Omental fat pad (tissue), 4 donors: Measurements from ENCODE around the gene NOC3L. TPM values are rescaled to one million over a fixed set of nuclear protein-coding genes. Genes with fewer than 3 reads are reported as not detected.

Experiments
- ATAC-seq: fragments of 150-250 bp; one replicate; pipeline ENCODE4 v1.9.1; 2016; ENCODE audit warnings: mild to moderate bottlenecking, moderate library complexity; ENCODE audit not compliant: low FRiP score
- DNase-seq: peaks from one replicate; pipeline ENCODE4 v3.0.0-alpha.2; 2019; ENCODE audit warnings: low spot score
- total RNA-seq, 4 donors: library from RNA; depleted of rRNA; stranded (reverse); fragments of >200 nt; gene quantifications; one replicate each; pipeline ENCODE4 v1.1.0, GENCODE V29; 2016
- TF ChIP-seq, protein P1 (sequence below), 3 donors: fragments of 450-650 bp; IDR thresholded peaks; one replicate each; pipeline ENCODE4 v1.5.1; 2016 to 2017; ENCODE audit warnings: antibody characterized with exemption in 3 of 3, mild to moderate bottlenecking in 3 of 3, moderate library complexity in 2 of 3

Gene NOC3L
- total RNA-seq, 4 donors from 2014 or later = 20.3 to 42.9 (median 23.0) TPM

DNA sequence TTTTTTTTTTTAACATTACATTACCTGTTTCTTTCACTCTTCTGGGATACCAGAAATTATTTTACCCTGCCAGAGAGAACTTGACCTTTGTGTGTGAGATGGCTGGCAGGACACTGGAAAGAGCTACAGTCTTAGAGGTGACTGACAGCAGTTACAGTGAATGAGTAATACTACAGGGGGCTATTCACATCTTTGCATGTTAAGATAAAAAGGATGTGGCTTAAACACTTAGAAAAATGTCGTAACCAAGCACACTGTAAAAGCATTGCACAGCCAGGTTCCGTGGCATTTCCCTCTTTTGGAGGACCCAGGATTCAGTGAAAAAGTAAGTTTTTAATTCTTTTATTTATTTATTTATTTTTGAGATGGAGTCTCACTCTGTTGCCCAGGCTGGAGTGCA, 20.8 kb upstream of the NOC3L start:
- ATAC-seq (no peak), DNase-seq (no peak)
- TF ChIP-seq, protein P1, sequence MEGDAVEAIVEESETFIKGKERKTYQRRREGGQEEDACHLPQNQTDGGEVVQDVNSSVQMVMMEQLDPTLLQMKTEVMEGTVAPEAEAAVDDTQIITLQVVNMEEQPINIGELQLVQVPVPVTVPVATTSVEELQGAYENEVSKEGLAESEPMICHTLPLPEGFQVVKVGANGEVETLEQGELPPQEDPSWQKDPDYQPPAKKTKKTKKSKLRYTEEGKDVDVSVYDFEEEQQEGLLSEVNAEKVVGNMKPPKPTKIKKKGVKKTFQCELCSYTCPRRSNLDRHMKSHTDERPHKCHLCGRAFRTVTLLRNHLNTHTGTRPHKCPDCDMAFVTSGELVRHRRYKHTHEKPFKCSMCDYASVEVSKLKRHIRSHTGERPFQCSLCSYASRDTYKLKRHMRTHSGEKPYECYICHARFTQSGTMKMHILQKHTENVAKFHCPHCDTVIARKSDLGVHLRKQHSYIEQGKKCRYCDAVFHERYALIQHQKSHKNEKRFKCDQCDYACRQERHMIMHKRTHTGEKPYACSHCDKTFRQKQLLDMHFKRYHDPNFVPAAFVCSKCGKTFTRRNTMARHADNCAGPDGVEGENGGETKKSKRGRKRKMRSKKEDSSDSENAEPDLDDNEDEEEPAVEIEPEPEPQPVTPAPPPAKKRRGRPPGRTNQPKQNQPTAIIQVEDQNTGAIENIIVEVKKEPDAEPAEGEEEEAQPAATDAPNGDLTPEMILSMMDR (IDR thresholded peaks at IDR 0.05) = no peak

DNA sequence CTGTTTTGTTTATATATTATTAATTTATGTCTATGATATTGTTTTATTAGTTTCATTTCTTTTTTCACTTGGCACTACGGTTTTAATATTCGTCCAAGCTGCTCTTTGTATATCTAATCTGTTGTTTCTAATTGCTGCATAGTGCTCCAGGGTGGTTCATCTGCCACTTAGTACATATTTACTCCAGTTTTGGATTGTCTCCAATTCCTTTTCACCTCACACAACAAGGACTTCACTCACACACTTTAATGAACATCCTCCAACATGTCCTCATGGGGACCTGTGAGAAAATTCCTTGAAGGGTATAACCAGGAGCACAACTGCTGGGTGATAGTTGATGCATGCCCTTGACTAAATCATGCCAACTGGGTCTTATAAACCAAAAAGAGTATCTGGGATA, 14.1 kb upstream of the NOC3L start:
- ATAC-seq (no peak), DNase-seq (no peak)
- TF ChIP-seq, protein P1 (IDR thresholded peaks at IDR 0.05) = no peak

DNA sequence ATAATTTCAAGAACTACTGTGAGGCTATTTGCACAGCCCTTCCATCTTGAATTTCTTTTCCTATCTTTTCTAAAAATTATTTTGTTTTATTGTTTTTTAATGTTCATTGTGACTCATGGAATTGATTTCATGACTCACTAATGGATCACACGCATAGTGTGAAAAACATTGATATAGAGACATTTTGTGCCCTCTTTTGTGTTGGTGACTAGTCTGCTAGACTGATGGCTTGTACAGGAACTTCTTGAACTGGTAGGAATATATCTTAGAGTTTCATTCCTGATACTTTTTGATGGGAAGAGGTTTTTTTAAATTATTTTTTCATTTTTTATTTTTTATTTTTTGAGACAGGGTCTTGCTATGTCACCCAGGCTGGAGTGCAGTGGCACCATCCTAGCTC, 12.6 kb upstream of the NOC3L start:
- ATAC-seq (no peak), DNase-seq (no peak)
- TF ChIP-seq, protein P1 (IDR thresholded peaks at IDR 0.05) = no peak

DNA sequence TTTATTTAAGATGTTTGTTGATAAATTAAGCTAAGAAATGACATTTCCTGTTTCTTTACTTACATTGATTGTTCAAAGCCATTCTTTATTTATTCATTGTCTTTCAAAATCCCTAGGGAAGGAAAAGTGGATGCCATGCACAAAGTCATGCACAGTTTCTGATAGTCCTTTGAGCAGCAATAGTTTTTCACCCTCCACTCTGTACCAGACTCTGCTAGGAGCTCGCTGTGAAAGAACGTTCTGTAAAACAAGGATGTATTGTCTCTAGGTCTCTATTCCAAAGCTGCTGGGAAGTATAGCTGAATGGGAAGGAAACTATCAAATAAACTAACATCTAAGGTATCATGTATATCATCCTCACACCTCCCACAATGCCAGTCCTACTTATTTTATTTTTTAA, 7.8 kb upstream of the NOC3L start:
- TF ChIP-seq, protein P1 (IDR thresholded peaks at IDR 0.05) = no peak
- no peak for ATAC-seq
- no peak for DNase-seq

DNA sequence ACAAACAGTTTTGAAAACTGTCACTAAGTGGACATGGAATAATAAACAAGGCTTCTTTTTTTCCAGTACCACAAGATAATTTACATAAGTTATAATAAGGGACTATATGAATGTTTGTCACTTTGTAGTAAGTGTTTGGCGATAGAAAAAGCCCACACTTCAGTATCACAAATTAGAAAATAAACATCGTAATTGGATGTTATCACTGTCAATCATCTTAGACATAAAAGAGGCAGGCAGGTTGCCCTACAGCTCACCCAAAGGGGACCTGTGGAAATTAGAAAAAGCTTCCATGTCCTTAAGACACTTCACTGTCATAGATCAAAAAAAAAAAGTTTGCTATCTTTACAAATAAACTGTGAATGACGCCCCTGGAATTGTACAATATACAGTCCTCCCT, 3.6 kb upstream of the NOC3L start:
- TF ChIP-seq, protein P1 (IDR thresholded peaks at IDR 0.05) = no peak
- ATAC-seq = no peak
- DNase-seq = no peak

DNA sequence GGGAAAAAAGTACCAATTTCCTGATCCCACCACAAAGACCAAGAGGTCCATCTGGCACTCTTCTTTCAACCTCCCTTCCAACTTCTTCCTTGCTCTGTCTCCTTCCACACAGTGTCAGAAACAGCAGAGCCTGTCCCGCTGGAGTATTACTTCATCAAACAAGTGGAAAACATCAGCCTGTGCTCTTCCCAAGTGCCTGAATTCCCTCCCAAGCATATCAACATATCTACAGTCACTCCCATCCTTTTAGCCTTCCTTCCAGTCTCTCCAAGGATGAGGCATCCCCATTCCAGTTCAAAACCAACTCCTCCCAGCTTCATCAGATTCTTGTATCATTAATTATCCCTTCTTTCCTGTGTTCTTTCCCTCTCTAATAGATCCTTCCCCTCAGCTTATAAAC, 1.7 kb upstream of the NOC3L start:
- DNase-seq (no peak), ATAC-seq (no peak)
- TF ChIP-seq, protein P1 (IDR thresholded peaks at IDR 0.05) = no peak

DNA sequence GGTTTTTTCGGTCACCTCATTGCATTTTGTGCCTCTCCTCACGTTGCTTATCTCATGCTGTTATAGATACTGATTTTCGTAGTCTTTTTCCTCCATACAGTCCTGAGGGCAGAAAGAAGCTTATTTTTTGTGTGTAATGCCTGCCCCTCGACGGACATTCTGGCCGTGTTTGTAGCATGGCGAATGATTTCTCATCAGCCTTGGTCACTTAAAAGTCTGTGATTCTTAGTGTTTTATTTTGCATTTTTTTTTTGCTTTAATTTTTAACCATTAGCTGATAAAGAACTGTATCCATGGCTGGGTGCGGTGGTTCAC, 469 bp upstream of the NOC3L start:
- ATAC-seq (no peak), DNase-seq (no peak)
- TF ChIP-seq, protein P1 (IDR thresholded peaks at IDR 0.05) = no peak
